ENCODE data around the gene TMEM132D.

Gene TMEM132D

GRCh38 chr12:129305851-129306250 is 598.0 kb downstream of the TMEM132D start:
- Mint-ChIP-seq H3K4me3 (no peak overlapping the region), H3K4me1 (no peaks in the 10 kb centered on the region), H3K27me3 (no peaks in the 10 kb centered on the region), H3K27ac (no peak overlapping the region), H3K36me3 (no peaks in the 10 kb centered on the region), H3K9me3 (peaks cover 3% of the 10 kb centered on the region)
- no peak for ATAC-seq

DNA sequence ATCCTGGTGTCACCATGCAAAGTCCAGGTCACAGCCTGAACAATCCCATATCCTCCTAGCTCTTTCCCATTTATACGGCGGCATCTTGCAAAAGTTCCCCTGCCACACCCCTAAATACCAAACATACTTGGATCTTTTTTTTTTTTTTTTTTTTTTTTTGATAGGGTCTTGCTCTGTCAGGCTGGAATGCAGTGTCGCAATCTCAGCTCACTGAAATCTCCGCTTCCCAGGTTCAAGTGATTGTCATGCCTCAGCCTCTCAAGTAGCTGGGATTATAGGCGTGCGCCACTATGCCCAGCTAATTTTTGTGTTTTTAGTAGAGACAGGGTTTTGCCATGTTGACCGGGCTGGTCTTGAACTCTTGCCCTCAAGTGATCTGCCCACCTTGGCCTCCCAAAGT is 599.3 kb downstream of the TMEM132D start:
- Mint-ChIP-seq H3K27me3 (no peaks in the 10 kb centered on the region), H3K36me3 (no peaks in the 10 kb centered on the region), H3K9me3 (peaks cover 3% of the 10 kb centered on the region), H3K4me3 (no peak overlapping the region), H3K27ac (no peak overlapping the region), H3K4me1 (no peaks in the 10 kb centered on the region)
- no peak for ATAC-seq

GRCh38 chr12:129300011-129300410 is 603.8 kb downstream of the TMEM132D start:
- H3K9me3 Mint-ChIP-seq: peaks cover 6% of the 10 kb centered on the region
- no peak overlapping the region for H3K4me3 Mint-ChIP-seq

DNA sequence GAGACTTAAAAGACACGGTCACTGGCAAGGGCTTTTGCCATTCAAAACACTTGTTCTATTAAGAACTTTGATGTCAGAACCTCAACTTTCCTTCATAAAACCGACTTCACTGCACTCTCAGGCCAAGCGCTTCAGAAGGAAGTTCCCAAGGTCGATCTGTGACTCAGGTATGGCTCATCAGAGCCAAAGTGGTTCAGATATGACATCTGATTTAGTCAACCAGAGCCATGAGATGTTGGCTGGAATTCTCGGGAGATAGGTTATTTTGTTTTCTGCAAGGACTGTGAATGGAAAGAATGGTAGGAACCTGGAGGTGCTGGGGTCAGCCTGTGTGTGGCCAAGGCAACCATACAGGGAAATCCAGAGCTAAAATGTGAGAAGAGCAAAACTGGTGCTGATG is 604.9 kb downstream of the TMEM132D start:
- no peak for ATAC-seq
- peaks cover 3% of the 10 kb centered on the region for H3K9me3 Mint-ChIP-seq
- no peak overlapping the region for H3K4me3 Mint-ChIP-seq
- no peaks in the 10 kb centered on the region for H3K4me1 Mint-ChIP-seq
- H3K27ac Mint-ChIP-seq: no peak overlapping the region
- no peaks in the 10 kb centered on the region for H3K27me3 Mint-ChIP-seq
- no peaks in the 10 kb centered on the region for H3K36me3 Mint-ChIP-seq

More at GRCh38 chr12:129300011-129300410, 603.8 kb downstream of the TMEM132D start:
- no peak for ATAC-seq
- Mint-ChIP-seq H3K4me1 (no peaks in the 10 kb centered on the region), H3K27ac (no peak overlapping the region), H3K36me3 (no peaks in the 10 kb centered on the region), H3K27me3 (no peaks in the 10 kb centered on the region)

DNA sequence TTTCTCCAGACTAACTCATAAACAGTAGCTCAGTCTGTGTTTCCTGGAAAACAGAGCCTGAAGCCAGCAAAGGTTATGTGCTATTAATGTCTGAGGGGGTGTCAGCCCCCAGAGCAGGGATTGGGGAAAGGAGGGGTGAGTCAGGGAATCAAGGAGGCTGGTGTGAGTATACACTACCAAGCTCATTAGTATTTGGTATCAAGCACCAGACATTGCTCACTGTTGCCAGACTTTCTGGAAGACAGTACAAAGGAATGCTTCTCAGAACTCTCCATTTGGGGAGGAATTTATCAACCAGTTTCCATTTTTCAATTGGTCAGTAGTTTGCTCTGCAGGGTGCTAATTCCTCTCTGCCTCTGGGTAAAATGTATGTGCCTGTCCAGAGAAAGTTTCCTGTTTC is 607.2 kb downstream of the TMEM132D start:
- no peak for ATAC-seq
- no peak overlapping the region for H3K4me3 Mint-ChIP-seq
- H3K4me1 Mint-ChIP-seq: no peaks in the 10 kb centered on the region
- H3K27ac Mint-ChIP-seq: no peak overlapping the region
- no peaks in the 10 kb centered on the region for H3K36me3 Mint-ChIP-seq
- no peaks in the 10 kb centered on the region for H3K27me3 Mint-ChIP-seq
- peaks cover 5% of the 10 kb centered on the region for H3K9me3 Mint-ChIP-seq

- Mint-ChIP-seq H3K27me3 (no peaks in the 10 kb centered on the region), H3K27ac (no peak overlapping the region), H3K4me1 (no peaks in the 10 kb centered on the region), H3K36me3 (no peaks in the 10 kb centered on the region), H3K9me3 (peaks cover 5% of the 10 kb centered on the region), H3K4me3 (no peak overlapping the region)
- no peak for ATAC-seq
Observed at GRCh38 chr12:129294868-129295267, 609.0 kb downstream of the TMEM132D start.

- ATAC-seq: no peak
- Mint-ChIP-seq H3K27ac (no peak overlapping the region), H3K4me3 (no peak overlapping the region), H3K36me3 (no peaks in the 10 kb centered on the region), H3K27me3 (peaks cover 8% of the 10 kb centered on the region), H3K9me3 (no peaks in the 10 kb centered on the region), H3K4me1 (no peaks in the 10 kb centered on the region)
Observed at GRCh38 chr12:129279771-129280170, 624.1 kb downstream of the TMEM132D start.

DNA sequence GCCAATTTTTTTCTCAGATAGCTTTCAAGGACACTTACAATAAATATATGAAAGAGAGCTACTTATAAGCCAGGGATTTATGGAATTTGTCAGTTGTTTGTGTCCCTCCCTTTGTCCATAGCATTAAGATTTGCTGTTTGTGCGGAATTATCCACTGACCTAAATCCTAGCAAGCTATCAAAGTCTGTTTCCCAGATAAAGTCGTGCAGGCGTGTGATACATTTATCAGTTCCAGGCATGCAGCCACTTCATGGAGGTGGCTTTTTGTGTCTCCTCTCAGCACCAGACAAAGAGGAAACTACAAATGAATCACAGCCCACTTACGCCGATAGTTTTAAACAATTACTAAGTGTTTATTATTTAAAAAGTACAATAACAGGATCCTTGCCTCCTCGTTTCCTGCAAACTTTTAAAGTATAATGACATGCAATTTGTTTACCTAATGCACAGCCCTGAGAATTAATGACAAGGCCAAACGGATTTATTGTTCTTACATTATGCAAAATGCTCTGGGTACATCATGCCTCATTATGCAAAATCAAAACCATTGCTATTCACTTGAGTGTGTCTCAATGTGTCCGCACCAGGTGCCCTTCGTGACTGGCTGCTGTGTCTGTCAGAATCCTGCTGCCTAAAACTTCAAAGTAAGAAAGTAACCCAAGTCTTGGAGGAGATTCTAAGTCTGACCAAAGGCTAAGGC is 627.3 kb downstream of the TMEM132D start:
- no peaks in the 10 kb centered on the region for H3K36me3 Mint-ChIP-seq
- no peak overlapping the region for H3K27ac Mint-ChIP-seq
- peaks cover 8% of the 10 kb centered on the region for H3K27me3 Mint-ChIP-seq
- H3K4me3 Mint-ChIP-seq: no peak overlapping the region
- no peaks in the 10 kb centered on the region for H3K9me3 Mint-ChIP-seq
- no peak for ATAC-seq
- no peaks in the 10 kb centered on the region for H3K4me1 Mint-ChIP-seq

DNA sequence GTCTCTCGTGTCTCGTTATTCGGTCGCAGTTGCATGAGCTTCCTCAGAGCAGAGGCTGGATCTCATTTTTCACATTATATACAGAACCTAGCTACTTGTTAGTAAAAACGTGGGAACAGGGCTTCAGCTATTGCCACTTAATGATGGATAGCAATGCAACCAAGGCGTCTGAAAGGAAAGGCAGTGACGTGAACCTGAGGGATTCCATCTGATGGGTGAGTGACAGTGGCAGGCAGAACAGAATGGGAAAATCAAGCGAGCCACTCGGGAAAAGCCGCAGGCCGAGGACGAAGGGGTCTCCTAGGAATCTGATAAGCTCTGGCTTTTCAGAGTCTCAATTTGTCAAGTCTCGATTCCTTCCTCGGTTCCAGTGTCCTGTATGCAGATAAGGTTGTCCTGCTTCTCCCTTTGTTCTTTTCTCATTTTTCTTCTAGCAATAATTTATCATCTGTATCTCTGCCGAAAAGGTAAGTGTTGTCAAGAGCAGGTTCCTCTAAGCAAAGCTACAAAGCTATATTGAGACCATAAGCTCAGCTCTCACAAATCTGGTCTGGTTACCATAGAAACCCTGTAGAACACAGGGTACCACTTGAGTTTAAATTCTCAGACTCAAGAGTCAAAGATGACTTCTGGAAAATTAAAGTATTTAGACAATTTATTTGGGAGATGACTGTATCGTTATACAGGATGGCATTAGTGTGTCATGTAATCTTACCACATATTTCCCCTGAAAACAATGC is 633.9 kb downstream of the TMEM132D start:
- Mint-ChIP-seq H3K4me3 (no peak overlapping the region), H3K4me1 (no peaks in the 10 kb centered on the region), H3K9me3 (peaks cover 17% of the 10 kb centered on the region), H3K36me3 (no peaks in the 10 kb centered on the region), H3K27ac (no peak overlapping the region), H3K27me3 (no peaks in the 10 kb centered on the region)
- no peak for ATAC-seq

DNA sequence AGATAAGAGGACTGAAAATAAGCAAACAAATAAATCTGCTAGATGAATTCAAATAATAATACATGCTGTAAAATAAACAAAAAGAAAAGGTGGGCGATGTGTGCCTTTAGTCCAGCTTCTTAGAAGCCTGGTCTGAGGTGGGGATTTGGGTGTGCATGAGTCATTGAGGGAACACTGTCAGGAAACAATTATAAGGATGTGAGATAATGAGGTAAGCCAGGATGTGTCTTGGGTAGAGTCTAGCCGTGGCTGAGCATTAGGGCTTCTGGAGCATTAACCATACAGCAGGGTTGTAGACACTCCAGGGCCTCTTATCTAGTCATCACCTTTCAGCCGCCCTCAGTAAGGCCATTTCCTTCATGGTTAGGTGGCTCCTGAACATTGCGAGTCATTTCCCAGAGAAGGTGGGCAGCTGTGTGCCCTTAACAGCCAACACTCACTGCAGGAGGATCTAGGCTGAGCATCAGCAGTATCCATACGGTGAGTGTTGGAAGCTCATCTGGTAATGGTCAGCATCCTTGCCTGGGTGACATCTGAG is 645.0 kb downstream of the TMEM132D start:
- H3K9me3 Mint-ChIP-seq: peaks cover 11% of the 10 kb centered on the region
- no peaks in the 10 kb centered on the region for H3K27me3 Mint-ChIP-seq
- no peaks in the 10 kb centered on the region for H3K36me3 Mint-ChIP-seq
- H3K27ac Mint-ChIP-seq: no peak overlapping the region
- ATAC-seq: no peak
- no peak overlapping the region for H3K4me3 Mint-ChIP-seq
- no peaks in the 10 kb centered on the region for H3K4me1 Mint-ChIP-seq

- H3K4me1 Mint-ChIP-seq: no peaks in the 10 kb centered on the region
- peaks cover 6% of the 10 kb centered on the region for H3K9me3 Mint-ChIP-seq
- no peak for ATAC-seq
- no peak overlapping the region for H3K27ac Mint-ChIP-seq
- no peak overlapping the region for H3K4me3 Mint-ChIP-seq
- H3K36me3 Mint-ChIP-seq: no peaks in the 10 kb centered on the region
- no peaks in the 10 kb centered on the region for H3K27me3 Mint-ChIP-seq
Observed at GRCh38 chr12:129257524-129257923, 646.3 kb downstream of the TMEM132D start.

- no peaks in the 10 kb centered on the region for H3K9me3 Mint-ChIP-seq
- H3K4me1 Mint-ChIP-seq: no peaks in the 10 kb centered on the region
- no peaks in the 10 kb centered on the region for H3K27me3 Mint-ChIP-seq
- no peaks in the 10 kb centered on the region for H3K36me3 Mint-ChIP-seq
- ATAC-seq: no peak
- no peak overlapping the region for H3K27ac Mint-ChIP-seq
- no peak overlapping the region for H3K4me3 Mint-ChIP-seq
Observed at GRCh38 chr12:129246630-129247029, 657.2 kb downstream of the TMEM132D start.

DNA sequence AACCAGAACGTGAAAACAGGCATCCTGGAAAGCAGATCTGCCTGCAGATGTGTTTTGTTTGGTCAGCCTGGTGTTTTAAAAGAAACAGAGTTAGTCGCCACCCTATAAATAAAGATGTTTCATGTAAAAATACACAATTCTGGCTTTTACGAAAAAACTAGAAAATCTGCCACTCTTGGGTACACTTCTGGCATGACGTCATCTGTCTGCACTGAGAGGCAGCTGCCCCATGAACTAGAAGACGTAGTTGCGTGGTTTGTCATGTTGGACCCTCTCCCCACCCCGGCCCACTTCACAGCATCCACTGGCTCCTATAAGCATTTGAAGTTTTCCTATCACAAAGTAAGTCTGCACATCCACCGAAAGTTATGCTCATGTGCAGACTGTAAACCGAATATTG is 658.1 kb downstream of the TMEM132D start:
- Mint-ChIP-seq H3K27me3 (no peaks in the 10 kb centered on the region), H3K4me3 (no peak overlapping the region), H3K4me1 (no peaks in the 10 kb centered on the region), H3K9me3 (peaks cover 5% of the 10 kb centered on the region), H3K36me3 (no peaks in the 10 kb centered on the region), H3K27ac (no peak overlapping the region)
- no peak for ATAC-seq

- H3K4me3 Mint-ChIP-seq: no peak overlapping the region
- H3K36me3 Mint-ChIP-seq: no peaks in the 10 kb centered on the region
- no peaks in the 10 kb centered on the region for H3K27me3 Mint-ChIP-seq
- no peak for ATAC-seq
- H3K4me1 Mint-ChIP-seq: no peaks in the 10 kb centered on the region
- H3K9me3 Mint-ChIP-seq: peaks cover 9% of the 10 kb centered on the region
- H3K27ac Mint-ChIP-seq: no peak overlapping the region
Observed at GRCh38 chr12:129241852-129242251, 662.0 kb downstream of the TMEM132D start.

DNA sequence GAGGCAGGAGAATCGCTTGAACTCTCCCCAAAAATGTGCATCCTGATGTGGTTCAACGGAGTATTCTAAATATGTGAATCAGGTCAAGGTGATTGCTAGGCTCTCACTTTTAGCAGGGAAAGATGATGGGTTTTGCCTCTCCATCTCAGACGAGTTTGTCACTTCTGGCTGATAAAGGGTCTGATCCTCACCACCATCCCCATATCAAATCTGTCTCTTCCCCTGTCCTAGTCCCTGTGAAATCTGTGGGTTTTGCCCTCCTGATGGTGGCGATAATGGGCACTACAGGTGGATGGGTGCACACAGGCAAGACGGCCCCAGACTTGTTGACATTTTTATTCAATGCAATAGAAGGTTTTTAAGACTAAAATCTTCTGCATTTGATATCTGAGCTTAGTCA is 665.9 kb downstream of the TMEM132D start:
- peaks cover 9% of the 10 kb centered on the region for H3K9me3 Mint-ChIP-seq

DNA sequence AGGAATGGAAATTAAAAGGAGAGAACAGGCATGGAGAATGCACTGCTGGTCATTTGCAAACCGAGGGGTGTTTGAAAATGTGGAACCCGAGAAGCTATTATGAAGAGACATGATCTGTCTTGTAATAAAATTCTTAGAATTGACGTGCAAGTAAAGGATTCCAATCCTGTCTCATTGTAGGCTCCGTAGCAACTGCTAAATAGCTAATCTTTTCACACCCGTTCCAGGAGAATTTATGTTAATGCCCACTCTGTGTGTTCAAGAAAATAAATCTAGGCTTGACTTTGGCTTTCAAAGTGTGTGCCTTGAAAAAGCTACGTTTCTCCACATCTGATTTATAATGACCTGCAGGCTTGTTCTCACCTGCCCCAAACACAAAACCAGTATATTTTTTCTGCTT is 669.6 kb downstream of the TMEM132D start:
- Mint-ChIP-seq H3K27ac (no peak overlapping the region), H3K4me1 (no peaks in the 10 kb centered on the region), H3K36me3 (no peaks in the 10 kb centered on the region), H3K27me3 (no peaks in the 10 kb centered on the region), H3K4me3 (no peak overlapping the region), H3K9me3 (peaks cover 2% of the 10 kb centered on the region)
- ATAC-seq: no peak

More for the DNA sequence above, 665.9 kb downstream of the TMEM132D start:
- H3K27me3 Mint-ChIP-seq: no peaks in the 10 kb centered on the region
- H3K36me3 Mint-ChIP-seq: no peaks in the 10 kb centered on the region
- H3K27ac Mint-ChIP-seq: no peak overlapping the region
- ATAC-seq: no peak
- H3K4me3 Mint-ChIP-seq: no peak overlapping the region
- H3K4me1 Mint-ChIP-seq: no peaks in the 10 kb centered on the region
